Left kidney (tissue), 2 donors: Measurements from ENCODE around the gene FXN. TPM values are rescaled to one million over a fixed set of nuclear protein-coding genes. Genes with fewer than 3 reads are reported as not detected.
"Not testable (repeated sequence)": the region's sequence is repeated elsewhere in the genome, so short reads cannot be mapped to it uniquely, and the experiment has no call there.

Source experiments
- DNase-seq: peaks from one replicate; pipeline ENCODE4 v3.0.0-alpha.2; 2013
- polyA plus RNA-seq: library from polyadenylated mRNA; unstranded; fragments of 120-200 nt; gene quantifications from one replicate; pipeline ENCODE4 v1.2.1, GENCODE V29; 2013; ENCODE audit not compliant: insufficient read length

Gene FXN
- polyA plus RNA-seq, 1 donor = 21.1 TPM

DNA sequence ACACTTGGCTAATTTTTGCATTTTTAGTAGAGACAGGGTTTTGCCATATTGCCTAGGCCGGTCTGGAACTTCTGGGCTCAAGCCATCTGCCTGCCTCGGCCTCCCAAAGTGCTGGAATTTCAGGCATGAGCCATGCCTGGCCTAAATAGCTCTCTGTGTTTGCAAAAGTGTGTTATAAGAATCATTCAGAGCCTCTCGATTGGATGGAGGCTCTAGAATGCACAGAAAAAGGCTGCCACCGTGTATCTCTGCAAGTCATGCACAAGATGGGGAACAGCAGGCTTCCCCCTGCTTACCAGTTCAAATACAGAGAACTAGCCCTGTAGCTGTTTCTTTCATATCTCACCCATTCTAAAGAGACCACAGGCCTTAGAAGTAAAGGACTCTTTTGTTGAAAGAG lies 28.3 kb downstream of the FXN start:
- DNase-seq = no peak

DNA sequence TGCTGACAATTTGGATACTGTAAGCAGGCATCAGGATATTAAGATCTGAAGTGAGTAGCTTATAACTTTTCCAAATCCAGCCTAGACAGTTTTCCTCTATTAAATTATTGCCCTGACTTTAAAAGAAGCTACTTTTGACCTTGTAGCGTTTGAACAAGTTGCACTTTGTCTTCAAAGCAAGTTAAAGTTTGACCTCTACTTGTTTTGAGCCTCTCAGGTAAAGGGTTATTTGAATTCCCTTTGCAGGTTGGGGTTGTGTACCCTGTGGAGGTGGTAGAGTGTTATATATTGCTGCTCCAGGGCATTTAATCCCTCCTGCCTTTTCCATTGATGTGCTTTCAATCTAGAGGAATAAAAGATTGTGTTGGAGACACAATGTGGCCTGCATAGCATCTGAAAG lies 30.1 kb downstream of the FXN start:
- no peak for DNase-seq

DNA sequence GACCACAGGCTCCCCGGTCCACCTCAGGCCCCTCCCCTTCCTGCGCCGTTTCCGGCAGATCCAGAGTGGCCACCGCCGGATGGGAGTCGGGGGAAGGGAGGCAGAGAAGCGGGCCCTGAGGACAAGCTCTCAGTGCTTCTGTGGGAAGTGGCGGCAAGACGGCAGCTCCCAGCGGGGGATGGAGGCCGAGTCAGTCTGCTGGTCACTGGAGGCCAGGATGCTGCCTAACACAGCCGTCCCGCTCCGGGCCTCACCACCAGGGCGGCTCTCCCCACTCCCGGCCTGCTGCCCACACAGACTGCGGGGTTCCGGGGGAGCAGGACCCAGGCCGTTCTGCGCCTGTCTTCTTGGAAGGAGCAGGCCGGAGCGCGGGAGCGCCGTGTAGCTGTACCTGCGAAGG lies 31.4 kb downstream of the FXN start:
- no peak for DNase-seq

DNA sequence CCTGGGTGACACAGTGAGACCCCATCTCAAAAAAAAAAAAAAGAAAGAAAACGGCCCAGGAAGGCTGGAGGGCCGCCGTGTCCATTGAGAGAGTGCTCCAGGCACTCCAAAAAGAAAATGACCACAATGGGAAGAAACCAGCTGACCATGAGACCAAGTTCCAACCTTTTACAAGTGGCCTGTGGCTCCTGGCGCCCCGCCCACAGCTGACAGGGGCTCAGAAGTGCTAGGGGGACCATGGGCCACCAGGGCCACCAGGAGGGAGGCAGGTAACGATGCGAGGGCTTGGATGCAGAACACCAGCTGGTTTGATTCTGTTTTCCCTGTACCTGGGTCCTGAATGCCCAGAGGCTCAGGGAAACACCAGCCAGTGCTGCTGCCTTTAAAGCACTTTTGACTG lies 34.6 kb downstream of the FXN start:
- no peak for DNase-seq

DNA sequence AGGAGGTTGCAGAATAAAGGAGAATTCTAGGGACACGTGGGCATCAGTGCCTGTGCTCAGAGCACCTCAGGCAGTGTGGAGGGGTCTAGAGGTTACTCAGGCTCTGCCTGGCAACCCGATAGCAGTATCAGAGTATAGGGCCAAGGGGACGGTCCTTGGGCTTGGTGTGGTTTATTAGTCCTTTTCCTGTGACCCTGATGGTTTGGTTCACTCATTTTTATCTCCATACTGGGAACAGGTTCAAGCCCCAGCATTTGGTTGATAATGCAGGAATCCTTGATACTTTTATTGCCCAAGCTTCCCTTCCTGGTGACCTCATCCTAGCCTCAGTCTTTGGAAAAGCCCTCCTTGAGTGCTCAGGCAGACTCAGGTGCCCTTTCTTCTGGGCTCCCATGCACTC lies 35.5 kb downstream of the FXN start:
- no peak for DNase-seq

DNA sequence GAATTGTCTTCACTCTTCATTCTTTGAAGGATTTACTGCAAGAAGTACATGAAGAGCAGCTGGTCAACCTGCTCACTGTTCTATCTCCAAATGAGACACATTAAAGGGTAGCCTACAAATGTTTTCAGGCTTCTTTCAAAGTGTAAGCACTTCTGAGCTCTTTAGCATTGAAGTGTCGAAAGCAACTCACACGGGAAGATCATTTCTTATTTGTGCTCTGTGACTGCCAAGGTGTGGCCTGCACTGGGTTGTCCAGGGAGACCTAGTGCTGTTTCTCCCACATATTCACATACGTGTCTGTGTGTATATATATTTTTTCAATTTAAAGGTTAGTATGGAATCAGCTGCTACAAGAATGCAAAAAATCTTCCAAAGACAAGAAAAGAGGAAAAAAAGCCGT lies 37.6 kb downstream of the FXN start:
- DNase-seq = no peak

DNA sequence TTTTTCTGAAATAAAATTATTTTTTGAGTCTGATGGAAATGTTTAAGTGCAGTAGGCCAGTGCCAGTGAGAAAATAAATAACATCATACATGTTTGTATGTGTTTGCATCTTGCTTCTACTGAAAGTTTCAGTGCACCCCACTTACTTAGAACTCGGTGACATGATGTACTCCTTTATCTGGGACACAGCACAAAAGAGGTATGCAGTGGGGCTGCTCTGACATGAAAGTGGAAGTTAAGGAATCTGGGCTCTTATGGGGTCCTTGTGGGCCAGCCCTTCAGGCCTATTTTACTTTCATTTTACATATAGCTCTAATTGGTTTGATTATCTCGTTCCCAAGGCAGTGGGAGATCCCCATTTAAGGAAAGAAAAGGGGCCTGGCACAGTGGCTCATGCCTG lies 39.2 kb downstream of the FXN start:
- DNase-seq = no peak

DNA sequence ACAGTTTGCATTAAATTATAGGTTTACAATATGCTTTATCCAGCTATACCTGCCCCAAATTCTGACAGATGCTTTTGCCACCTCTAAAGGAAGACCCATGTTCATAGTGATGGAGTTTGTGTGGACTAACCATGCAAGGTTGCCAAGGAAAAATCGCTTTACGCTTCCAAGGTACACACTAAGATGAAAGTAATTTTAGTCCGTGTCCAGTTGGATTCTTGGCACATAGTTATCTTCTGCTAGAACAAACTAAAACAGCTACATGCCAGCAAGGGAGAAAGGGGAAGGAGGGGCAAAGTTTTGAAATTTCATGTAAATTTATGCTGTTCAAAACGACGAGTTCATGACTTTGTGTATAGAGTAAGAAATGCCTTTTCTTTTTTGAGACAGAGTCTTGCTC lies 41.0 kb downstream of the FXN start:
- DNase-seq = no peak

DNA sequence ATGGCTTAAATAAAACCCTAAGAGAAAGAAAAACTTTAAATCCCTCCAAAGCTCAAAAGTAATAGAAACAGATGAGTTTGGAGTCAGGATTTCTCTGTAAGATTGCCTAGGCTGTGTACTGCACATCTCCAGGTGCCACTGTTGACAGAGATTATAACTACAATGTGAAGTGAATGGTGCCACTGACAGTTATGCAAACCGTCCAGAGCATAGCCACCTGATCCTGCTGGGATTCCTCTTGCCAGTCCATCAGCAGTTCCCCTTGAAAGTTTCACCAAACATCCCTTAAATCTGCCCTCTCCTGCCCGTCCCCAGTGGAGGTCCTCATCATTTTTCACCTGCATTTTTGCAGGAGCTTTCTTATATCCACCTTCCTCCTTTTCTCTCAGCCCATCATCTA lies 42.5 kb downstream of the FXN start:
- DNase-seq = no peak

DNA sequence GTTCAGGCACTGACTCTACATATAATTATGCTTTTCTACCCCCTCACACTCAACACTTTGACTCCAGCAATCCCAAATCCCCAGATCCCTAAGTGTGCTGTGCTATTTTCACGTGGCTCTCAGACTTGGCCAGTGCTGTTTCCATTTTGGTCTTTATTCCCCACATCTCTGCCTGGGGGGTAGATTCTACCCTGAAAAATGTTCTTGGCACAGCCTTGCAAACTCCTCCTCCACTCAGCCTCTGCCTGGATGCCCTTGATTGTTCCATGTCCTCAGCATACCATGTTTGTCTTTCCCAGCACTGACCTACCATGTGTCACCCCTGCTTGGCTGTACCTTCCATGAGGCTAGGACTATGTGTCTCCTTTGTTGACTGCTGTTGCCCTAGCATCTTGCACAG lies 43.0 kb downstream of the FXN start:
- no peak for DNase-seq

DNA sequence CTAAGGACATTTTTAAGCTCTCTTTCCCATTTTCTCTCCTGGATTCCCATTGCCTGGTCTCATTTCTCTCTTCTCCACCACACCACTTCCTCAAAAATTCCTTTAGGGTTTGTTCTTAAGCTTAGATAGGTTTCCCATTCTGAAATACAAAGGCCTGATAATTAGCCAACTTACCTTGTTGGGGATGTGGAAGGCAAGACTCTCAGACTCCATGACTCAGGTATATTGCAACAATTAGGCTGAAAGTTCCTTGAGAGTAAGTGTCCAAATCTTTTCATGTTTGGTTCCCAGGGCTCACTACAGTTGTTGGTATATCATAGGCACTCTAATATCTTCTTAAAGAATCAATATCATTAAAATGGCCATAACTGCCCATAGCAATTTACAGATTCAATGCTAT lies 43.6 kb downstream of the FXN start:
- no peak for DNase-seq

DNA sequence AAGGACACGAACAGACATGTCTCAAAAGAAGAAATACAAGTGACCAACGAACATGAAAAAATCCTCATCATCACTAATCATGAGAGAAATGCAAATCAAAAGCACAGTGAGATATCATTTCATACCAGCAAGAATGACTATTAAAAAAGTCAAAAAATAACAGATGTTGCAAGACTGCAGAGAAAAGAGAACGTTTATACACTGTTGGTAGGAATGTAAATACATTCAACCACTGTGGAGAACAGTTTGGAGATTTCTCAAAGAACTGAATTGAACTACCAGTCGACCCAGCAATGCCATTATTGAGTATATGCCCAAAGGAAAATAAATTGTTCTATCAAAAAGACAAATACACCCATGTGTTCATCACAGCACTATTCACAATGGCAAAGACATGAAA lies 45.7 kb downstream of the FXN start:
- no peak for DNase-seq

DNA sequence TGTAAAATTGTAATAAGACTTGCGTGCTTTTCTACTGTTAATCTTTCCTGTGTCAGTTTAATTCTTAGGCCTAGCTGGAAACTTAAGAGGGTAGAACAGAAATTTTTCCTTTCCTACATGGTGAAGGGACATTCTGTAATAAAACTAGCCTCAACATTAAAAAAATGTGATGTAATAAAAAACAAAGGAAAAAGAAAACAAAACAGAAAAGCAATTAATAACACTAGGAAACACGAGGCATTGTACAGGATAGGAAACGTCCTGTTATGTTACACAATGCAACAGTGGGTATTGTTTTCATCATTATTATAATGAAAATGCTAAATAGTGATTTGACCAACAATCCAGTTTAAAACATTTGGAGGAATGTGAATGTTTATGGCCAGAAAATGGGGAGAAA lies 47.8 kb downstream of the FXN start:
- no peak for DNase-seq

DNA sequence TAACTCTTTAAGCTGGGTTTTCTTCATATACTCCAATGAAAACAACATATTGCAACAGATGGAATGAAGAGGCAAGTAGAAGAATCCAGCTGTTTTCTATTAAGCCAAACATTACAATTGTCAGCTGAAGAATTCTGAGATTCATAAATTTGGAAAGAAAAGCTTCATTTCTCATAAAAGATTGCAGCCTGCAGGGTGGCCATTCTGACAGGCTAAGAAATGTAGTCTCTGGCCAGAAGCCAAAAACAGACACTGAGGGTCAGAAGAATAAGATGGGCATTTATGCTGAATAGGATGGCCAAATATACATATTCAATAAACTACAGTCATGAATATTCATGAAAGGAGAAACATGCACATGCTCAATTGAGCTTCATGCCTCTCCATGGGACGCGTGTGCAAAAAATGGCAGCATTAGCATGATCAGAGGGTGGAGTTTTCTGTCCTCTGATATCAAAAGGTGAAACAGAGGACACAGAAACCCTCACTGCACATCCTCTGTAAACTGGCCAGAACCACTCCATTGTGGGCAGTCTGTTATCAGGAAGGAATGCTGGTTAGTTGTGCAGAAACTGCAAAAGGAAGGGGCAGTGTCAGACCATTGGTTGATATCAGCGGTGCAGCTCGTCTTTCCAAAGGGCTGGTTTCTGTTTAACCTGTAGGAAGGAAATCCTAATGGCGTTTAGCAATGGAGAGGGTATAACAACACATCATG lies 50.2 kb downstream of the FXN start:
- peak; percentile 47 for DNase-seq

DNA sequence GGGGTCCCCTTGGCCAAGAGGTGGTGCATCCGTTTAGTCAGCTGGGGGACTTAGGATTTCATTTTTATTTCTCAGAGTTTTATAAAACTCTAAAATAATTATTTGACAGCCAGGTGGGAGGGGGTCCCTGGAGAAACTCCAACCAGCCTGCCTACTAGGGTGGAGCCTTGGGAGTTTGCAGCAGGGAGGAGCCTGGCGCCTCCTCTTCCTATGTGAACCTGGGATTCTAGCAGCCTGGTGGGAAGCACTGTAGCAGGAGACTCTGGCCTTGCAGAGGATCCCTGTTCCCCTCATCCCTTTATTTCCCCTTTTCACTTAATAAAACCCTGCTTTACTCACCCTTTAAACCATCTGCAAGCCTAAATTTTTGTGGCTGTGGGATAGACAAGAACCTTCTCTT lies 50.8 kb downstream of the FXN start:
- no peak for DNase-seq

DNA sequence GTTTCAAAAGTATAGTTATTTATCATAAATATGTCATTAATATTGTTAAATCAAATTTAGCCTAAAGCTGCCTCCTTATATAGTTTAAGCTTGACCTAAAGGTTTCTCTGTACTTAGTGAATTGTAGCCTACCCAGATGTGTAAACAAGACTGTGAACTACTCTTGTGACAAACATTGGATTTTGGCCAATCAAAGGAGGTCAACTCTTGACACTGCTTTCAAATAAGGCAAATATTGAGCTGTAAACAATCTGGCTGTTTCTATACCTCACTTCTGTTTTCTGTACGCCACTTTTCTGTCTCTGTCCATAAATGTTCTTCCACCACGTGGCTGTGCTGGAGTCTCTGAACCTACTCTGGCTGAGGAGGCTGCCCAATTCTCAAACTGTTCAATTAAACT lies 51.2 kb downstream of the FXN start:
- DNase-seq = no peak

DNA sequence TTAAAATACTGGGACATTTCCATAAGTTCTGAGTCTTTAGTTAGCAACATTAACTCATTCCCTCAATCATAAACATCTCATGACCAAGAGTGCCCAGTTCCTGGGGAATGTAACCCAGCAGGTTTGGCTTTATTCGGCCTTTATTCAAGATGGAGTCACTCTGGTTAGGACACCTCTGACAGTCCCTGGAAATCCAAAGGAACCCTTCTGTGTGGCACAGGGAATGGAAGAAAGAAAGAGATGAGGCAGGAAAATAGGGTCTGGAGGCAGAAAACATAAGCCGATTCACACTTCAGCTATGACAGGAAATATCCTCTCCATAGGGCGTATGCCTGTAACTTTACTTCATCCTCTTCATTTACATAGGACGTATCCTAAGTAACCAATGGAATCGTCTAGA lies 53.5 kb downstream of the FXN start:
- no peak for DNase-seq

DNA sequence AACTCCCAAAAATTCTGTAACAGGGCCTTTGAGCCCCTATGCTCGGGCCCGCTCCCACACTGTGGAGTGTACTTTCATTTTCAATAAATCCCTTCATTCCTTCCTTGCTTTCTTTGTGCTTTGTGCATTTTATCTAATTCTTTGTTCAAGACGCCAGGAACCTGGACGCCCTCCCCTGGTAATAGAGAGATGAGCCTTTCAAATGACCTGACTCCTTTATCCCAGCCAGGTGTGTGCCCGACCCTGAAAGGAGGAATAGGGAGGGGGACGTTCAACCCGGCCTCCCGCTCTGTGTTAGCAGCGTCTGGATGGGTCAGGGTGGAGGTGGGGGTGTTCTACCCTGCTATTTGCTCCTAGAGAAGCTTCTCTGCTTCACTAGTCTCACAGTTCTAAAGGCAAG lies 53.9 kb downstream of the FXN start:
- DNase-seq = no peak

DNA sequence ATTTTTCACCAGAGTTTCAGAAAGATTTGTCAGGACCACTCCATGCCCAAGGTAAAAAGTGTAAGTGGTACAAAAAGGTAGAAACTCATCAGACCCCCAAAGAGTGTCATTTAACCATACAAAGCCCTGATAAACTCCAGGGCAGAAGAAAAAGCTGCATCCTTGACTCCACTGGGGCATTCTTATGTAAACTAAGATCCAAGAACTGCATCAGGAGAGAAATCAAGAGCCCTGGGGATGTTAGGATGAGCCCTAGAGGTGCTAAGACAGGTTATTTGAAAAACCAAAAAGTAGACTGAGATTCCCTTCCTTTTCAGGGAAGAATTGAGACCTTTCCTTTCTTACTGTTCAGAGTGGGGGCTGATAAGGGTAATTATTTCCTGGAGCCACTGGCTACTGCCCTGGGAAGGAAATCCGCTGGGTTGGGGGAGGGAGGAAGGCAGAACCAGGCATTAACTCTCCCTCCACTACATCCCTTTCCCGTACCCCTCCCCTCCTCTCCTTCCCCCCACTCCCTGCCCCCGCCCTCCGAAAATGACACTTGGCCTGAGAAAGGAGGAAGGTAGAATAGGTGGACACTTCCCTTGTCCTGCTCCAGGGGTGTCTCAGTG lies 54.7 kb downstream of the FXN start:
- DNase-seq = no peak

DNA sequence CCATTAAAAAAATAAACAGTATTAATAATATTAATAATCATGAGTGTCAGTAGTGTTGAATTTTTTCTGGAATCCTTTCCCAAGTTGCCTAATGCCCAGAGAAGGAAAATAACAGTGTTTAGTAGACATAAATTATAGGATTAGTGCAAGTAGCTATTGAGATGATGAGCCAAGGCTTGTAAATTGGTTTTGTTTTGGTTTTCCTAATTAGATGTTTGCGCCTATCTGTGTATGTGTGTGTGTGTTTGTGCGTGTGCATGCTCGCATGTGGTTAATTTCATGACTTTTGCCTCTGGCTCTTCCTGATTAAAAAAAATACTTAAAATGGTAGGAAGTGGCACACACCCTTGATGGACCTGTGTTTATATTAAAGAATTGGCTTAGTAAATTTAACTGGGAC lies 55.4 kb downstream of the FXN start:
- no peak for DNase-seq

DNA sequence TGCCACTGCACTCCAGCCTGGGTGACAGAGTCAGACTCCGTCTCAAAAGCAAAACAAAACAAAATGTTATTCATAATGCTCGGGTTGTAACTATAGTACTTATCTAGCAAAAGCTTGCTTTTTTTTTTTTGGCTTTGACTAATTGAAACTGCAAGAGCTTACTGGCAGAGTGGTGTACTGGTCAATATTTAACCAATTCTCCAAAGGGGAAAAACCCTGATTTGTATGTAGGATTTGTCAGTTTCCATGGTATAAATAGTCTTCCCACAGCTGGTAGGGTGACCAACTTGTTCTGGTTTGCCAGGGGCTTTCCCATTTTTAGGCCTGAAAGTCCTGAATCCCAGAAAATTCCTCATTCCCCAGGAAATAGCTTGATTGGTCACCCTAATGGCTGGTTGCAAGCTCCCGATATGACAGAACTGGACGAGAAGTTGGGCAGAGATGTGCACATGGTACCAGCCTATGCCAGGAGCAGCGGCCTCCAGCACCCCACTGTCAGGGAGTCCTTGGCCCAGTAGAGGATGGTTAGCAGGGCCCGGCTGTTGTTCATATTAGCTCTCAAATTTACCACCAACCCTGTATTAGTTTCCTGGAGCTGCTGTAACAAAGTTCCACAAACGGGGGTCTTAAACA lies 58.0 kb downstream of the FXN start:
- no peak for DNase-seq

DNA sequence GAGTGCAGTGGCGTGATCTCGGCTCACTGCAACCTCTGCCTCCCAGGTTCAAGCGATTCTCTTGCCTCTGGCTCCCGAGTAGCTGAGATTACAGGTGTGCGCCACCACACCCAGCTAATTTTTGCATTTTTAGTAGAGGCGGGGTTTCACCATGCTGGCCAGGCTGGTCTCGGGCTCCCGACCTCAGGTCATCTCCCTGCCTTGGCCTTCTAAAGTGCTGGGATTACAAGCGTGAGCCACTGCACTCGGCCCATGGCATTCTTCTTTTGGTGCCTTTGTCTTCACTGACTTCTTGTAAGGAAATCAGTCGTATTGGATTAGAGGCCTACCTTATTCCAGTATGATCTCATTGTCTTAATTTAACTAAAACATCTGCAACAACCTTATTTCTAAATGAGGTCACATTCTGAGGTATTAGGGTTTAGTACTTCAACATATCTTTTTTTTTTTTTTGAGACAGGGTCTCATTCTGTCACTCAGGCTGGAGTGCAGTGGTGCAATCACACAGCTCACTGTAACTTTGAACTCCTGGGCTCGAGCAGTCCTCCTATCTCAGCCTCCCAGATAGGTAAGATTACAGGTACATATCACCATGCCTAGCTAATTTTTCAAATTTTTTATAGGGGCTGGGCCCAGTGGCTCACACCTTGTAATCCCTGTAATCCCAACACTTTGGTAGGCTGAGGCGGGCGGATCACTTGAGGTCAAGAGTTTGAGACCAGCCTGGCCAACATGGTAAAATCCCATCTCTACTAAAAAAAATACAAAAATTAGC lies 59.0 kb downstream of the FXN start:
- DNase-seq = not testable (repeated sequence)

DNA sequence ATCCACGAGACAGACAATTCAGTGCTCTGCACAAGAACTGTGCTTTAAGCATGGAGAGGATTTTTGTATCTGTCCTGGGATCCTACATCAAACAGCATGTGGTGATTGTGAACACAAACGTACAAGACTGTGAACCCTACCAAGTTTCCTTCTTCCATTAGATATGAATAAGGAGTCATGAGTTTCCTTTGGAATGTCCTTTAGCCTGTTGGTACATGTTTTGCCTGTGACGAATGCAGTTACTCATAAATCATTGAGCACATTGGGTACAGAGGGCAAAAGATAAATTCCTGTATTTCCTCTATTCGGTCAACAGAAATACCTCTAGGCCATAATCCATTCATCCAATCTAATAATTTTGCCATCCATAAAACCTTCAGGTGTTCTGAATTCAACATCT lies 61.5 kb downstream of the FXN start:
- DNase-seq = no peak
